Tibial artery (tissue), 4 donors: Measurements from ENCODE around the gene FGD4.
A peak's percentile ranks its signal among the peaks of the same experiment; 100 is the strongest.

Experiments
- DNase-seq, 2 donors: peaks; one replicate each; pipeline ENCODE4 v3.0.0-alpha.2; 2019
- H3K27ac ChIP-seq, 2 donors: fragments of 200-600 bp; sonication (generic) in 1 of 2; 1 replicate in 1 of 2; 2 replicates in 1 of 2; pipeline ENCODE4 v1.5.1; 2018 to 2019; ENCODE audit warnings: mild to moderate bottlenecking in 1 of 2
- H3K27me3 ChIP-seq, 2 donors: fragments of 200-600 bp; sonication (generic) in 1 of 2; one replicate each; pipeline versions ENCODE4 v1.5.1 to v1.6.0; 2016 to 2019
- H3K36me3 ChIP-seq, 3 donors: fragments of 200-600 bp; sonication (generic) in 2 of 3; one replicate each; pipeline ENCODE4 v1.5.1; 2016 to 2019; ENCODE audit warnings: mild to moderate bottlenecking in 2 of 3
- H3K4me1 ChIP-seq, 4 donors: fragments of 200-600 bp; sonication (generic) in 2 of 4; 1 replicate in 3 of 4; 2 replicates in 1 of 4; pipeline ENCODE4 v1.5.1; 2016 to 2019
- H3K4me3 ChIP-seq, 2 donors: fragments of 200-600 bp; sonication (generic) in 1 of 2; 1 replicate in 1 of 2; 2 replicates in 1 of 2; pipeline ENCODE4 v1.5.1; 2018 to 2019; ENCODE audit warnings: mild to moderate bottlenecking in 2 of 2
- H3K9me3 ChIP-seq, 3 donors: fragments of 200-600 bp; sonication (generic) in 1 of 3; one replicate each; pipeline ENCODE4 v1.5.1; 2016 to 2019
- CTCF ChIP-seq, 2 experiments: fragments of 200-600 bp in 1 of 2; fragments of 450-650 bp in 1 of 2; IDR thresholded peaks; one replicate each; pipeline ENCODE4 v1.5.1; 2017 to 2019; ENCODE audit warnings: antibody characterized with exemption in 2 of 2, mild to moderate bottlenecking in 1 of 2, moderate library complexity in 1 of 2
- intact Hi-C: fragments of 100-400 bp; cut with DNase I; formaldehyde crosslinking; loops from one replicate; pipeline ENCODE4 v1.15.0; 2023; ENCODE audit warnings: low total_unique reads

Gene FGD4

GRCh38 chr12:32379213-32379612 lies 20.1 kb upstream of the FGD4 start:
- no peak for DNase-seq
- intact Hi-C loops: no loop called here
- no peak overlapping the region for H3K4me3 ChIP-seq

GRCh38 chr12:32379667-32380066 lies 19.7 kb upstream of the FGD4 start:
- no peak for TF ChIP-seq CTCF (IDR thresholded peaks at IDR 0.05)
- intact Hi-C loops: no loop called here
- H3K4me3 ChIP-seq: no peak overlapping the region
- H3K27me3 ChIP-seq: no peaks in the 10 kb centered on the region
- no peaks in the 10 kb centered on the region for H3K9me3 ChIP-seq
- H3K27ac ChIP-seq: no peak overlapping the region
- DNase-seq: no peak
- H3K4me1 ChIP-seq: no peaks in the 10 kb centered on the region
- no peaks in the 10 kb centered on the region for H3K36me3 ChIP-seq

More at GRCh38 chr12:32379213-32379612, 20.1 kb upstream of the FGD4 start:
- H3K27me3 ChIP-seq: no peaks in the 10 kb centered on the region
- TF ChIP-seq CTCF (IDR thresholded peaks at IDR 0.05): no peak
- no peaks in the 10 kb centered on the region for H3K36me3 ChIP-seq
- H3K27ac ChIP-seq: no peak overlapping the region
- no peaks in the 10 kb centered on the region for H3K9me3 ChIP-seq
- no peaks in the 10 kb centered on the region for H3K4me1 ChIP-seq

- Histone ChIP-seq H3K9me3 (no peaks in the 10 kb centered on the region), H3K36me3 (no peaks in the 10 kb centered on the region), H3K4me1 (no peaks in the 10 kb centered on the region), H3K4me3 (no peak overlapping the region), H3K27me3 (no peaks in the 10 kb centered on the region), H3K27ac (no peak overlapping the region)
- DNase-seq: no peak
- no peak for TF ChIP-seq CTCF (IDR thresholded peaks at IDR 0.05)
- intact Hi-C loops: no loop called here
Measured at GRCh38 chr12:32382226-32382625, 17.1 kb upstream of the FGD4 start.

- H3K27me3 ChIP-seq: peaks cover 0 to 16% of the 10 kb centered on the region in 2 donors
- DNase-seq: no peak
- no peaks in the 10 kb centered on the region for H3K9me3 ChIP-seq
- H3K36me3 ChIP-seq: no peaks in the 10 kb centered on the region
- no peak for TF ChIP-seq CTCF (IDR thresholded peaks at IDR 0.05)
- no peak overlapping the region for H3K27ac ChIP-seq
- H3K4me1 ChIP-seq: peaks cover 0 to 5% (median 2%) of the 10 kb centered on the region in 4 donors
- peak overlapping the region; percentile 19 to 39 for H3K4me3 ChIP-seq
- intact Hi-C loops: no loop called here
Measured at GRCh38 chr12:32390572-32391219, 8.7 kb upstream of the FGD4 start.

GRCh38 chr12:32395026-32395425 lies 4.3 kb upstream of the FGD4 start:
- peaks cover 0 to under 1% of the 10 kb centered on the region in 2 donors for H3K27me3 ChIP-seq
- intact Hi-C loops: no loop called here
- no peak for DNase-seq
- no peak overlapping the region for H3K4me3 ChIP-seq
- no peak overlapping the region for H3K27ac ChIP-seq
- peaks cover 0 to 16% (median 11%) of the 10 kb centered on the region in 4 donors for H3K4me1 ChIP-seq
- TF ChIP-seq CTCF (IDR thresholded peaks at IDR 0.05): no peak
- no peaks in the 10 kb centered on the region for H3K36me3 ChIP-seq
- no peaks in the 10 kb centered on the region for H3K9me3 ChIP-seq

GRCh38 chr12:32397696-32398095 lies 1.7 kb upstream of the FGD4 start:
- H3K9me3 ChIP-seq: no peaks in the 10 kb centered on the region
- H3K4me3 ChIP-seq: no peak overlapping the region
- no peak overlapping the region for H3K27ac ChIP-seq
- peaks cover 0 to 24% (median 14%) of the 10 kb centered on the region in 4 donors for H3K4me1 ChIP-seq
- no peak for DNase-seq
- intact Hi-C loops: no loop called here
- TF ChIP-seq CTCF (IDR thresholded peaks at IDR 0.05): no peak
- no peaks in the 10 kb centered on the region for H3K36me3 ChIP-seq
- H3K27me3 ChIP-seq: no peaks in the 10 kb centered on the region
